Heart right ventricle (tissue), 16 donors: Measurements from ENCODE around the gene NCS1. TPM values are rescaled to one million over a fixed set of nuclear protein-coding genes. Genes with fewer than 3 reads are reported as not detected.
"Not testable (repeated sequence)": the region's sequence is repeated elsewhere in the genome, so short reads cannot be mapped to it uniquely, and the experiment has no call there.

Source experiments
- ATAC-seq, 8 donors: fragments of 200-7000 bp; cut with Tn5 transposase; one replicate each; pipeline ENCODE4 v1.9.1; 2020; ENCODE audit warnings: mild to moderate bottlenecking in 8 of 8, moderate library complexity in 8 of 8, moderate number of reproducible peaks in 1 of 8
- DNase-seq, 2 donors: peaks; one replicate each; pipeline ENCODE4 v3.0.0-alpha.2; 2020
- H3K27ac ChIP-seq, 10 donors: fragments of 200-600 bp; sonication (generic) in 2 of 10; one replicate each; pipeline versions ENCODE4 v1.5.0 to v1.8.0; 2020 to 2022; ENCODE audit warnings: mild to moderate bottlenecking in 3 of 10
- H3K27me3 ChIP-seq, 7 donors: fragments of 200-600 bp; one replicate each; pipeline ENCODE4 v1.8.0; 2021 to 2022; ENCODE audit warnings: mild to moderate bottlenecking in 2 of 7
- H3K36me3 ChIP-seq, 9 donors: fragments of 200-600 bp; sonication (generic) in 1 of 9; one replicate each; pipeline versions ENCODE4 v1.5.0 to v1.8.0; 2020 to 2022; ENCODE audit warnings: mild to moderate bottlenecking in 2 of 9
- H3K4me1 ChIP-seq, 9 donors: fragments of 200-600 bp; sonication (generic) in 1 of 9; one replicate each; pipeline versions ENCODE4 v1.5.0 to v1.8.0; 2020 to 2022; ENCODE audit warnings: mild to moderate bottlenecking in 4 of 9
- H3K4me3 ChIP-seq, 10 donors: fragments of 200-600 bp; sonication (generic) in 2 of 10; one replicate each; pipeline versions ENCODE4 v1.5.0 to v1.8.0; 2020 to 2022; ENCODE audit warnings: mild to moderate bottlenecking in 7 of 10, moderate library complexity in 2 of 10
- H3K9me3 ChIP-seq, 11 donors: fragments of 200-600 bp in 10 of 11; sonication (generic) in 2 of 11; one replicate each; pipeline versions ENCODE4 v1.5.0 to v1.8.0; 2013 to 2022; ENCODE audit warnings: mild to moderate bottlenecking in 2 of 11, control low read depth in 1 of 11, moderate library complexity in 1 of 11
- WGBS, 2 donors: extraction: QIAGEN DNeasy Blood & Tissue Kit; methylation state at CpG; one replicate each; pipeline ENCODE4 v1.1.7; 2013; ENCODE audit warnings: inconsistent platforms in 1 of 2; 5-methylcytosine and 5-hydroxymethylcytosine counted together
- intact Hi-C, 10 donors: fragments of 100-400 bp; cut with DNase I; formaldehyde crosslinking; loops; one replicate each; pipeline versions ENCODE4 v1.11.1 to v1.14.2; 2022
- polyA plus RNA-seq, 2 donors: library from polyadenylated mRNA; stranded (reverse); fragments of 200-250 nt; gene quantifications; one replicate each; pipeline ENCODE4 v1.2.3, GENCODE V29; 2013
- total RNA-seq, 10 donors: library from RNA; stranded (reverse); fragmentation: NEBNext Ultra II Directional in 3 of 10; extraction: Animal tissue kit (Norgen Biotek cat#: 25700) in 3 of 10; gene quantifications; one replicate each; pipeline versions ENCODE4 v1.2.1 to v1.2.4, GENCODE V29; 2021 to 2023
- TF ChIP-seq, protein P1 (sequence below), 9 donors: fragments of 200-600 bp; sonication (generic) in 2 of 9; IDR thresholded peaks; one replicate each; pipeline versions ENCODE4 v1.5.0 to v1.8.0; 2021 to 2022; ENCODE audit warnings: antibody characterized with exemption in 9 of 9, mild to moderate bottlenecking in 5 of 9, moderate library complexity in 1 of 9
- donor health status: Arrhythmogenic right ventricular cardiomyopathy.
- donor health status: ischemic (EF 13 %, LVEDD 7.1; RV severe dilation, severe dysfunction).
- donor health status: healthy with polysubstance abuse.
- donor health status: DM: no; HTN: yes; CAD: no.
- donor health status: DM: no; HTN: no; CAD: no.
- donor health status: ischemic (EF 25% LVEDD 6.9; RV normal size, moderate dysfunction).
- donor health status: ischemic (EF 25% LVEDD 5.7; RV mildly dilated, moderate dysfunction).
- donor health status: healthy.
- donor health status: DM: yes; HTN: yes; CAD: no.
- donor health status: Ischemic cardiomyopathy.
- donor health status: ischemic (EF 35%, LVEDD 5.7; RV mildly dilated, moderate dysfunction).
- donor health status: nonischemic (EF 11% LVEDD 7.7; RV severe dilation, severe dysfunction).
- donor health status: DM: yes; HTN: yes; CAD: no.
- donor health status: PGD.
- donor health status: ischemic (EF 29% LVEDD 5.4; RV normal size, mild dysfunction).
- donor health status: nonischemic (EF 23%, LVEDD 6.1; RV moderate dilation, normal function).

NCS1 gene
- total and polyA plus RNA-seq, 12 donors: 2.0 to 16.2 (median 7.0) TPM

DNA sequence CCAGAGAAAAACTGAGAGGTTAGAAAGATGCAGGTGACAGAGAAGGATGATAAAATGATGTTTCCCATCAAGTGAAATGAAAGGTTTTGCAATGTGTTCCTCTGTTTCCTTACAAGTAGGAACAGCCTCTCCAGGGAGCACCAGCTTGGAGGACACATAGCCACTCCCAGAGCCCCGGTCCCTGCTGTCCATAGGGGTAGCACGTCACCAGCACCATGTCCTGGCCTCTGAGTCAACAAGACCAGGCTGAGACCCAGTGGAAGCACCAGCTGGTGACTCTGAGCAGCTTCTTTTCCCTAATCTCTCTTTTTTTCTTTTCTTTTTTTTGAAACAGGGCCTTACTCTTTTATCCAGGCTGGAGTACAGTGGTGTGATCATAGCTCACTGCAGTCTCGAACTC, 73.9 kb downstream of the NCS1 start:
- peaks cover 0 to 2% (median 0%) of the 10 kb centered on the region in 11 donors for H3K9me3 ChIP-seq
- intact Hi-C loops: no loop called here
- ATAC-seq (no peak), DNase-seq (no peak)
- H3K27me3 ChIP-seq: peaks cover 0 to 8% (median 0%) of the 10 kb centered on the region in 7 donors
- TF ChIP-seq, protein P1, sequence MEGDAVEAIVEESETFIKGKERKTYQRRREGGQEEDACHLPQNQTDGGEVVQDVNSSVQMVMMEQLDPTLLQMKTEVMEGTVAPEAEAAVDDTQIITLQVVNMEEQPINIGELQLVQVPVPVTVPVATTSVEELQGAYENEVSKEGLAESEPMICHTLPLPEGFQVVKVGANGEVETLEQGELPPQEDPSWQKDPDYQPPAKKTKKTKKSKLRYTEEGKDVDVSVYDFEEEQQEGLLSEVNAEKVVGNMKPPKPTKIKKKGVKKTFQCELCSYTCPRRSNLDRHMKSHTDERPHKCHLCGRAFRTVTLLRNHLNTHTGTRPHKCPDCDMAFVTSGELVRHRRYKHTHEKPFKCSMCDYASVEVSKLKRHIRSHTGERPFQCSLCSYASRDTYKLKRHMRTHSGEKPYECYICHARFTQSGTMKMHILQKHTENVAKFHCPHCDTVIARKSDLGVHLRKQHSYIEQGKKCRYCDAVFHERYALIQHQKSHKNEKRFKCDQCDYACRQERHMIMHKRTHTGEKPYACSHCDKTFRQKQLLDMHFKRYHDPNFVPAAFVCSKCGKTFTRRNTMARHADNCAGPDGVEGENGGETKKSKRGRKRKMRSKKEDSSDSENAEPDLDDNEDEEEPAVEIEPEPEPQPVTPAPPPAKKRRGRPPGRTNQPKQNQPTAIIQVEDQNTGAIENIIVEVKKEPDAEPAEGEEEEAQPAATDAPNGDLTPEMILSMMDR (IDR thresholded peaks at IDR 0.05): no peak
- no peak overlapping the region for H3K27ac ChIP-seq
- H3K36me3 ChIP-seq: no peaks in the 10 kb centered on the region
- no peak overlapping the region for H3K4me3 ChIP-seq
- peaks cover 0 to 9% (median 0%) of the 10 kb centered on the region in 9 donors for H3K4me1 ChIP-seq
- WGBS, 2 donors: 86 to 94% methylated on average over 3 of the region's 3 CpGs

- intact Hi-C loops: no loop called here
- no peaks in the 10 kb centered on the region for H3K36me3 ChIP-seq
- H3K9me3 ChIP-seq: peaks cover 0 to 3% (median 0%) of the 10 kb centered on the region in 11 donors
- DNase-seq (no peak), ATAC-seq (no peak)
- H3K4me1 ChIP-seq: no peaks in the 10 kb centered on the region
- peaks cover 0 to 24% (median 0%) of the 10 kb centered on the region in 7 donors for H3K27me3 ChIP-seq
- TF ChIP-seq, protein P1 (IDR thresholded peaks at IDR 0.05): no peak
- 85 to 87% methylated on average over 23 of the region's 23 CpGs for WGBS, 2 donors
- no peak overlapping the region for H3K4me3 ChIP-seq
- H3K27ac ChIP-seq: no peak overlapping the region
These were observed 82.8 kb downstream of the NCS1 start for GRCh38 chr9:130254747-130255630.

DNA sequence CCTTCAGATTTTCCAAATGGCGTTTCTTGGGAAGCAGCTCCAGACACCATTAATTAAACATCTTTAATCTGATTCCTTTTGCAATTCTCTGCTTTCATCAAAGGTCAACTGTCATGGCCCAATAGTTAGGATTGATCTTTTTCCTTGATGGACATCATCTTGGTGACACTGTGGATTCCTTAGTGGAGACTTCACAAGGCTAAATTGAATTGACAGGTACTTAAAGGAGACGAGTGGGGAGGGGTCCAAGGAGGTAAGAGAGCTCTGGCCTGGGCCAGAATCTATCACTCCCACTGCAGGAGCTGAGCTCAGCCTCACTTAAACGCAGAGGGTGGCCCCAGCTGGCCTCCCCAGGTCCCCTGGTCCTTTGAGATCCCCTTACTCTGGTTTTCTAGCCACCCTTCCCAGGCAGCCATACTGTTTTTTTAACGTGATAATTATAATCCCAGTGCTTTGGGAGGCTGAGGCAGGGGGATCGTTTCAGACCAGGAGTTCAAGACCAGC, 83.5 kb downstream of the NCS1 start:
- H3K4me3 ChIP-seq: no peak overlapping the region

DNA sequence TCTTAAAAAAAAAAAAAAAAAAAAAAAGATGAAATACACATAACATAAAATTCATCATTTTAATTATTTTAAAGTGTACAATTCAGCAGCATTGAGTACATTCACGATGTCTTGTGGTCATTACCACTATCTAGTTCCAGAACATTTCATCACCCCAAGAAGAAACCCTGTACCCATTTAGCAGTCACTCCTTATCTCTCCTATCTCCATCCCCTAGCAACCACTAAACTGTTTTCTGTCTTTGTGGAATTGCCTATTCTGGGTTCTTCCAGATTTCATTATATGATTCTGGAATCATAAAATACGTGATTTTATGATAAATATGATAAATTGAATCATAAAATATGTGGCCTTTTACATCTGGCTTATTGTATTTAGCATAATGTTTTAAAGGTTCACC, 84.4 kb downstream of the NCS1 start:
- H3K27me3 ChIP-seq: peaks cover 0 to 32% (median 1%) of the 10 kb centered on the region in 7 donors
- 82 to 86% methylated on average over 2 of the region's 2 CpGs for WGBS, 2 donors
- TF ChIP-seq, protein P1 (IDR thresholded peaks at IDR 0.05): no peak
- H3K4me3 ChIP-seq: no peak overlapping the region
- ATAC-seq (no peak), DNase-seq (no peak)
- H3K9me3 ChIP-seq: no peaks in the 10 kb centered on the region
- no peaks in the 10 kb centered on the region for H3K36me3 ChIP-seq
- intact Hi-C loops: no loop called here
- H3K4me1 ChIP-seq: peaks cover 0 to 7% (median 0%) of the 10 kb centered on the region in 9 donors
- no peak overlapping the region for H3K27ac ChIP-seq

More for the DNA sequence above, 83.5 kb downstream of the NCS1 start:
- Histone ChIP-seq H3K27ac (no peak overlapping the region), H3K9me3 (peaks cover 0 to 3% (median 0%) of the 10 kb centered on the region in 11 donors), H3K36me3 (no peaks in the 10 kb centered on the region), H3K4me1 (peaks cover 0 to 1% (median 0%) of the 10 kb centered on the region in 9 donors), H3K27me3 (peaks cover 0 to 25% (median 0%) of the 10 kb centered on the region in 7 donors)
- intact Hi-C loops: no loop called here
- no peak for DNase-seq
- ATAC-seq: no peak
- TF ChIP-seq, protein P1 (IDR thresholded peaks at IDR 0.05): no peak
- WGBS, 2 donors: 80 to 83% methylated on average over 5 of the region's 5 CpGs

GRCh38 chr9:130258137-130258536, 85.9 kb downstream of the NCS1 start:
- H3K27me3 ChIP-seq: peaks cover 0 to 47% (median 16%) of the 10 kb centered on the region in 7 donors
- H3K9me3 ChIP-seq, ATAC-seq, H3K27ac ChIP-seq, intact Hi-C loops, DNase-seq, H3K4me3 ChIP-seq, H3K36me3 ChIP-seq: not testable (repeated sequence)
- 97 to 98% methylated on average over 7 of the region's 7 CpGs for WGBS, 2 donors
- peaks cover 0 to 10% (median 0%) of the 10 kb centered on the region in 9 donors for H3K4me1 ChIP-seq
